ENCODE data around the gene KRT7.

Gene KRT7

DNA sequence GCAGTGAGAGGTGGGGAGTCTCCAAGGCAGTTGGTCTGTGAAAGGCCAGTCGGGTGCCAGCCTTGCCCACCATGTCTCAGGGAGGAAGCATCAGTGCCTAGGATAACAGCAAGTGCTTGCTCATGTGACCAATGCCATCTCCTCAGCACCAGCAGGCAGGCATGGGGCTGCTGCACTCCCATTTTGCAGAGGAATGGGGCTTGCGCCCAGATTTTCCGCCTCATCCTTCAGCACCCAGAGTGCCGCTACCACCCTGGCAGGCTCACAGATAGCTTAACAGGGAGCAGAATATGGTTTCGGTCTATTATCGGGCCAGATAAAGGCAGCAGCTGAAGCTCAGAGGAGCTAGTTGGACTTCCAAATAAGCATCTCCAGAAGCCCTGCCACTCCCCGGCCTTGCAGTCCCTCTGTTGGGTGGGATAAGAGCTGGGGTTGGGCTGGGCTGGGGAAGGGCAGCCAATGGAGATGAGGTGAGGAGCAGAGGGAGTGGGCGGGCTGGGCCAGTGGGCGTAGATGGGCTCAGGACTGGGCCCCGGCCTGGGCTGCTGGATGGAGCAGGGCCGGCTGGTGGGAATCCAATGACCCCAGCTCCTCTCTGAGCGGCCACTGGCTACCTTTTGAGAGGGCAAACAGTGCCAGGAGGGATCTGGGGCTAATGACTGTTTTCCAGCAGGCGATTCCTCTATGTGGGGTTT is 32.8 kb upstream of the KRT7 start:
- DNase-seq, result no peak

DNA sequence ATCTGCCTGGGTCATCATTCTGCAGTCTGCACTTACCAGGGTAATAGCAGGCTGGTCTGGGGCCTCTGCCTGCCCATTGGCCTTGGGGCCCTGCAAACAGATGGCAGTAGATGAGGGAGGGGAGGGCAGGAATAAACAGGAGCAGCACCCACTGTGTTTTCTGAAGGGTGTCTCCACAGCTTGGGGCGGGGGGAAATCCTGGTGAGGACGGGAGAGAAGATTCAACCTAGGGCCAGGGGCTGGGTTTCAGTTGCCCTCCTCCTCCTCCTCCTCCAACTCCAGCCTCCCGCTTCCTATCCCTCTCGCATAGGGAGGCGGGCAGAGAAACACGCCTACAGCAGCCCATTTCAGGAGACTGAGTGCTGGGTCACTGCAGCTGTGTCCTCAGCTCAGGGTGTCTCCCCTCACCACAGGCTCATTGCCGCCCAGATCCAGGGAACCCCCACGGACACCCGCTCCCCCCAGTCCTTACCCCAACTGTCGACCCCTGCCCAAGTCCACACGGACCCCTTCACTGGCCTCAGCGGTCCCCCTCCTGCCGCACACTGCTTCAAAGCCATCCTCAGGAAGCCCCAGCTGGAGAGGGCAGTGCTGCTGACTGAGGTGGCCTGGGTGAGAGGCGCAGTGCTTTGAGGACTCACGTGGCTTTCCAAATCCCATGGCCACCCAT is 32.1 kb upstream of the KRT7 start:
- no peak for DNase-seq

GRCh38 chr12:52201451-52201839 is 31.6 kb upstream of the KRT7 start:
- DNase-seq, result peak; percentile 9

DNA sequence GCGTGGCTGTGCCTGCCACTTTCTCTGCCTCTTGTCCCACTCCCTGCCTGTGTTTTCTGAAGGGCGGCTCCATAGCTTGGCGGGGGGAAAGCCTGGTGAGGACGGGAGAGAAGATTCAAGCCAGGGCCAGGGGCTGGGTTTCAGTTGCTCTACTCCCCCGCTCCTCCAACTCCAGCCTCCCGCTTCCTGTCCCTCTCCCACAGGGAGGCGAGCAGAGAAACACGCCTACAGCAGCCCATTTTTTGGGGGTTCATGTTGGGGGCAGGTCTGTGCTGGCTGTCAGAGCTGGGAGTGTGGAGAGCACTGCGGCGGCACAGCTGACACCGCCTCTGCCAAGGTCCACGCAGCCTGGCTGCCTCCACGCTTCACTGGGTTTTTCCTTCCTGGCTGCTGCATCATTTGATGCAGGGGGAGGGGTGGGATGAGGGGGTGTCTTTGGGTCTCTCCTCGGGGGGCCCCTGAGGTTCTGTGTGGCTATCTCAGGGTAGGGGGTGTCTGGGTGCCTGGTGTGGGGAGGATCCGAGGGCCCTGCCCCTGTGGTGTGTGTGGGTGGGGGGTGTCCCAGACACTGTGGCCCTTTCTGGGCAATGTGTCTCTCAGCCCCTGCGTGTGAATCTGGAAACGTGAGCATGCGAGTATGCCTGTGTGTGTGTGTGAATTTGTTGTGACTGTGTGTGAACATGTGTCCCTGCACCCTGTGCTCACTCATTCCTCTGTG is 30.5 kb upstream of the KRT7 start:
- DNase-seq, result no peak

GRCh38 chr12:52203079-52203921 is 29.7 kb upstream of the KRT7 start:
- no peak for DNase-seq

GRCh38 chr12:52204095-52204930 is 28.7 kb upstream of the KRT7 start:
- DNase-seq, result no peak

DNA sequence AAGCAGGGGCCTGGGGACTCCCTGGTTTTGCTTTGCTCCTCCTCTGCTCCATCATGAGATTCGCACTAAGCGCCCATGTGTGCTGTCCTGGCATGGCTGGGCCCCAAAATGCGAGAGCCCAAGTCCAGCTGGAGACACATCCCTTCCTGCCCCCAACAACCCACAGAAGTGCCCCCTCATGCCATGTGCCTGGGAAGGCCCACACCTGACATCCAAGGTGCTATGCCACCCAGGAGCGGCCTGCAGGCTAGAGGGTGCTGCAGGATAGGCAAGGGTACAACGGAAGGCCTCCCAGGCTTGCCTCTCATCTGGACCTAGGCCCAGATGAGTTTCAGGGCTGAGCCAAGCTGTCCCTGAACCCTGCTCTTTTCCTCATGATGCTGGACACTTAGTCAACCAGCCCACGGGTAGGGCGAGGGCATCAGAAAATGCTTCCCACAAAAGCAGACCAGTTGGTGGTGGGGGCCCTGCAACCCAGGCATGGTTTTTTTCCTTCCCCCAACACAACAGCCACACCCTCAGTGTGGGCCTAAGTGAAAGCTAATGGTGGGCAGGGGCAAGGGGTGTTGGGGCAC is 28.0 kb upstream of the KRT7 start:
- no peak for DNase-seq

GRCh38 chr12:52205612-52206303 is 27.3 kb upstream of the KRT7 start:
- no peak for DNase-seq

- DNase-seq, result no peak
Measured at GRCh38 chr12:52206304-52207040, 26.6 kb upstream of the KRT7 start.

DNA sequence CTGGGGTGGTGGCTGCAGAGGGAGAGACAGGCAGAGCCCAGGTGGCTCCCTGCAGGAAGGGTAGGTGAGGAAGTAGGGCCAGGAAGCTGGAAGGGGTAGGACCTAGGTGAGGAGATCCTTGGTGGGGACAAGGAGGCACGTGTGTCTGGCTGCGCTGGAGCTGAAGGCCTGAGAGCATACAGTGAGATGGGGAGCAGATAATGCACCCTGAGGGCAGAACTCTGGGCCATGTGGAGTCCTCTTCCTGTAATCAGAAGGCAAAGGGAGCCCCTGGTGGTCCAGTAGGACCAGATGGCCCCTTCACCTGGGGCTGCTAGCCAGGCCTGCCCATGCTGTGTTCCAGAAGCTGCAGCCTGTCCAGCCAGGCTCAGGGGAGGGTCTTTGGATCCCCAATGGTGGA is 25.9 kb upstream of the KRT7 start:
- no peak for DNase-seq

GRCh38 chr12:52207895-52208294 is 25.1 kb upstream of the KRT7 start:
- DNase-seq, result no peak

GRCh38 chr12:52208424-52209165 is 24.4 kb upstream of the KRT7 start:
- no peak for DNase-seq

DNA sequence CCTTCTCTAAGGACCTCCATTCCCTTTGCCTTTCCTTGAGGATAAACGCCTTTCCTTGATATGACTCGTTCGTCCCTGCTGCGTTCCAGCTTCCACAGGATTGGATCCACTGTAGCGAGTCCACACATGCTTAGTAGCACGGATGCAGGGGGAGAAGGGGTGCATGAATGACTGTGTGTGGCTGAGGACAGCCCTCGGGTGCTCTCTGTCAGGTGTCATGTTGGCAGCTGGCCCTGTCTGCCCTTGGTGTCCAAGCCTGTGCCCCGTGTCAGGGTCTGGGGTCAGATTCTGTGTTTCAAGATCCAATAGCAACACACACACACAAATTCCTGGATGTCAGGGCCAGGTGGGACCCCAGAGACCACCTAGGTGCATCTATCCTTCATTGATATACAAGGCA is 23.7 kb upstream of the KRT7 start:
- no peak for DNase-seq

DNA sequence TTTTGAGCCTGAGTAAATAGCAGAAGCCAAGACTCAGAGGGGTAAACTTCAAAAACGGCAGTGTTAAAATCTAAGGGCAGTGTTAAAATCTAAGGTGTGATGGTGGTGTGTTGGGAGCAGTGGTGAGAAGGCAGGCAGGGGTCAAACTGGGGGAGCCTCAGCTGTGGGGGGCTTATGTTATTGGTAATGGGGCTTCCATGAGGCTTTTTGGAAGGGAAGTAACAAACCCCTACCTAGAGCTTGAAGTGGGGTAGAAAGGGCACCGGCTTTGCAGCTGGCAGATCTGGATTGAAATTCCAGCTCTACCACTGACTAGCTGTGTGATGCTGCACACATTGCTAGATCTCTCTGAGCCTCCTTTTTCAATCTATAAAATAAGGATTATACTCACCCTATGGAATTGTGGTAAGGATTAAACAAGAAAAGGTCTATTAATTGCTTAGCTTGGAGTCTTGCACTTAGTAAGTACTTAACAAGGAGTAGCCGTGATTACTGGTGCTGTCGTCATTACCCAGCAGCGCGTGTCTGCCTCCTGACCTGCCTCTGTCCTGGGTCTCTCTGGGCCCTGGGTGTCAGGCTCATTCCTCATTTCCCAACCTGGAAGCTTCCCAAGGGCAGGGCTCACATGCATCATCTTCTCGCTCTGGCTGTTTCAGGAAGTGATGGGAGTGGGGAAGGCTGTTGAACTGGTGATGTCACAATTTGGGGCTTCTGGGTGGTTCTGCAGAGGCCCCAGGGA is 22.7 kb upstream of the KRT7 start:
- DNase-seq, result no peak

GRCh38 chr12:52210925-52211650 is 22.0 kb upstream of the KRT7 start:
- DNase-seq, result no peak

DNA sequence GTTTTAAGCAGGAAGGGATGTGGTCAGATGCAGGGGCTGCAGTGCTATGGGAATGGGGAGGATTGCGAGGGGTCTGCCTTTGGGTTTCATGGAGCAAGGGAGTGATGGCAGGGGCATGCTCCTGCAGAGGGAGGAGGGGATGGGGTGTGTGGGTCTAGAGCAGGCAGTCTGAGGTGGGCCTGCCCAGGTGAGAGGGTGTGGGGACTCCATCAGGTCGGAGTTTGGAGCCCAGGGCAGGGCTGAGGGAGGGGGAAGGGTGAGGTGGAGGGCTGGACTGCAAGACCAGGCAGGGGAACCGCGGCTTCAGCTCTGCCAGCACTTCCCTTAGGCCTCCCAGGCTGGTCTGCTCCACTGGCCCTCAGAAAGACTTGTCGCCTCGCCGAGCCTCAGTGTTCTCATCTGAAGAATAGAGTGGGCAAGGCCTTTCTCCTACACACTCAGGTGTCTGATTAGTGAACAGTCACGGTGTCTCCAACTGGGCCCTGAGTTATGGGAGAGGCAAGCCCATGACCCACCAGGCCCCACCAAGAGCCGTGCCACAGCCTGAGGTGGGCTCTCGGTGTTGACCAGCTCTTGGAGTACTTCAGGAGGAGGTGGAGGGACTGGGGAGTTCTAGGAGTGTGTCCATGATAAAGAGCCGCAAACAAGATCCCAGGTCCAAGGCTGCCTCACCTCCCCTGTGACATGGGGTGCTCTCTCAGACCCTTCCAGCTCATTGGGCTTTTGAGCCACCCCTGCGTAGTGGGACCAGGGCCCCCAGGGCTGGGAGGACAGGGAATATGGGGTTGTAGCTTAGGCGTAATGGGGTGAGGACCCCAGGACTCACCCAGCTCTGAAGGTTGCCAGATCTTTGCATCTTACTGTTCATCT is 21.1 kb upstream of the KRT7 start:
- DNase-seq, result no peak
